Trophoblast cell (in vitro differentiated cells and primary cell): ENCODE results near the gene FAM117B.
A peak's percentile ranks its signal among the peaks of the same experiment; 100 is the strongest.

Source experiments
- DNase-seq, 2 donors: peaks; one replicate each; pipeline ENCODE4 v3.0.0-alpha.2; 2016
- H2AFZ ChIP-seq: 2 replicates; pipeline ENCODE4 v1.6.1; 2013; ENCODE audit warnings: low read length, moderate library complexity, mild to moderate bottlenecking; ENCODE audit not compliant: insufficient read depth, poor library complexity
- H2AK5ac ChIP-seq: 2 replicates; pipeline ENCODE4 v1.6.1; 2013; ENCODE audit warnings: mild to moderate bottlenecking, low read length
- H2BK120ac ChIP-seq: 2 replicates; pipeline ENCODE4 v1.6.1; 2013; ENCODE audit warnings: low read length, mild to moderate bottlenecking, moderate library complexity; ENCODE audit not compliant: insufficient read depth, poor library complexity
- H2BK12ac ChIP-seq: 2 replicates; pipeline ENCODE4 v1.6.1; 2013; ENCODE audit warnings: mild to moderate bottlenecking, low read length, moderate library complexity
- H2BK5ac ChIP-seq: 2 replicates; pipeline ENCODE4 v1.6.1; 2013; ENCODE audit warnings: low read length, low read depth, moderate library complexity, mild to moderate bottlenecking; ENCODE audit not compliant: poor library complexity
- H3K14ac ChIP-seq: 2 replicates; pipeline ENCODE4 v1.6.1; 2013; ENCODE audit warnings: mild to moderate bottlenecking, low read length
- H3K18ac ChIP-seq: 2 replicates; pipeline ENCODE4 v1.6.1; 2013; ENCODE audit warnings: mild to moderate bottlenecking, low read length
- H3K23ac ChIP-seq: 2 replicates; pipeline ENCODE4 v1.6.1; 2013; ENCODE audit warnings: low read length
- H3K27ac ChIP-seq: 2 replicates; pipeline ENCODE4 v1.5.1; 2013; ENCODE audit warnings: low read depth, mild to moderate bottlenecking, inconsistent platforms, low read length, moderate library complexity
- H3K27me3 ChIP-seq: 2 replicates; pipeline ENCODE4 v1.6.1; 2013; ENCODE audit warnings: inconsistent platforms, mild to moderate bottlenecking, low read length, moderate library complexity; ENCODE audit not compliant: insufficient read depth
- H3K36me3 ChIP-seq, 2 experiments: 1 replicate in 1 of 2; 2 replicates in 1 of 2; pipeline ENCODE4 v1.6.1; 2013; ENCODE audit warnings: low read length in 2 of 2, mild to moderate bottlenecking in 2 of 2, moderate library complexity in 1 of 2; ENCODE audit not compliant: insufficient read depth in 2 of 2, control insufficient read depth in 1 of 2
- H3K4ac ChIP-seq: 2 replicates; pipeline ENCODE4 v1.6.1; 2013; ENCODE audit warnings: low read depth, mild to moderate bottlenecking, low read length, moderate library complexity
- H3K4me1 ChIP-seq, 2 experiments: 1 replicate in 1 of 2; 2 replicates in 1 of 2; pipeline ENCODE4 v1.6.1; 2013; ENCODE audit warnings: low read length in 2 of 2, mild to moderate bottlenecking in 2 of 2, moderate library complexity in 1 of 2; ENCODE audit not compliant: insufficient read depth in 2 of 2, control insufficient read depth in 1 of 2
- H3K4me2 ChIP-seq: 2 replicates; pipeline ENCODE4 v1.6.1; 2013; ENCODE audit warnings: inconsistent platforms, mild to moderate bottlenecking, low read length, moderate library complexity
- H3K4me3 ChIP-seq: 2 replicates; pipeline ENCODE4 v1.5.1; 2013; ENCODE audit warnings: mild to moderate bottlenecking, low read depth, low read length, inconsistent platforms
- H3K79me1 ChIP-seq: one replicate; pipeline ENCODE4 v1.6.1; 2013; ENCODE audit warnings: low read length
- H3K79me2 ChIP-seq: 2 replicates; pipeline ENCODE4 v1.6.1; 2013; ENCODE audit warnings: low read length, mild to moderate bottlenecking; ENCODE audit not compliant: control insufficient read depth, insufficient read depth, poor library complexity
- H3K9ac ChIP-seq: 2 replicates; pipeline ENCODE4 v1.6.1; 2013; ENCODE audit warnings: mild to moderate bottlenecking, low read length
- H3K9me3 ChIP-seq: 2 replicates; pipeline ENCODE4 v1.6.1; 2013; ENCODE audit warnings: low read depth, mild to moderate bottlenecking, control low read depth, inconsistent platforms, low read length; ENCODE audit not compliant: insufficient read depth
- H4K12ac ChIP-seq: 2 replicates; pipeline ENCODE4 v1.6.1; 2013; ENCODE audit warnings: low read depth, mild to moderate bottlenecking, low read length, moderate library complexity
- H4K8ac ChIP-seq: 2 replicates; pipeline ENCODE4 v1.6.1; 2013; ENCODE audit warnings: low read depth, mild to moderate bottlenecking, low read length, moderate library complexity
- H4K91ac ChIP-seq: one replicate; pipeline ENCODE4 v1.6.1; 2013; ENCODE audit warnings: low read depth, mild to moderate bottlenecking, low read length, moderate library complexity
- WGBS: extraction: QIAGEN DNeasy Blood & Tissue Kit; methylation state at CpG from one replicate; pipeline ENCODE4 v1.1.7; 2013; ENCODE audit warnings: missing lambda C conversion rate; ENCODE audit not compliant: insufficient read length, insufficient coverage; ENCODE audit errors: extremely low coverage; 5-methylcytosine and 5-hydroxymethylcytosine counted together

The FAM117B gene

GRCh38 chr2:202762556-202762955 is 127.8 kb downstream of the FAM117B start:
- Histone ChIP-seq H3K79me1 (no peaks in the 10 kb centered on the region), H3K4me3 (no peak overlapping the region), H3K36me3 (peaks cover 0 to 2% of the 10 kb centered on the region in 2 experiments), H3K79me2 (no peaks in the 10 kb centered on the region), H4K12ac (no peak overlapping the region), H3K23ac (no peak overlapping the region), H2BK5ac (no peak overlapping the region), H3K4me1 (peaks cover 5 to 7% of the 10 kb centered on the region in 2 experiments), H3K27ac (no peak overlapping the region), H4K8ac (no peak overlapping the region), H2AK5ac (no peak overlapping the region), H3K4me2 (no peak overlapping the region), H3K9ac (no peak overlapping the region), H3K18ac (no peak overlapping the region), H3K27me3 (no peaks in the 10 kb centered on the region), H2BK12ac (no peak overlapping the region), H3K4ac (no peak overlapping the region), H3K14ac (no peak overlapping the region), H2BK120ac (no peak overlapping the region), H4K91ac (no peak overlapping the region), H3K9me3 (no peaks in the 10 kb centered on the region), H2AFZ (no peak overlapping the region)
- DNase-seq: no peak
- WGBS: no CpG with 5 or more reads among the region's 4 CpGs

GRCh38 chr2:202763916-202764315 is 129.1 kb downstream of the FAM117B start:
- no peak overlapping the region for H2AFZ ChIP-seq
- no peak overlapping the region for H2BK12ac ChIP-seq
- no peak overlapping the region for H3K4me2 ChIP-seq
- H3K18ac ChIP-seq: no peak overlapping the region
- no peaks in the 10 kb centered on the region for H3K9me3 ChIP-seq
- H3K27ac ChIP-seq: no peak overlapping the region
- H2AK5ac ChIP-seq: no peak overlapping the region
- H4K8ac ChIP-seq: no peak overlapping the region
- no peak overlapping the region for H4K12ac ChIP-seq
- H3K36me3 ChIP-seq: peaks cover 0 to 2% of the 10 kb centered on the region in 2 experiments
- no peak overlapping the region for H2BK120ac ChIP-seq
- no peaks in the 10 kb centered on the region for H3K79me2 ChIP-seq
- H4K91ac ChIP-seq: no peak overlapping the region
- H2BK5ac ChIP-seq: peak overlapping the region; percentile 40
- no peak for DNase-seq
- H3K4ac ChIP-seq: no peak overlapping the region
- no peak overlapping the region for H3K9ac ChIP-seq
- H3K79me1 ChIP-seq: no peaks in the 10 kb centered on the region
- WGBS: no CpG with 5 or more reads among the region's 1 CpG
- no peak overlapping the region for H3K4me3 ChIP-seq
- H3K23ac ChIP-seq: no peak overlapping the region
- H3K4me1 ChIP-seq: peaks cover 5 to 7% of the 10 kb centered on the region in 2 experiments
- no peak overlapping the region for H3K14ac ChIP-seq
- no peaks in the 10 kb centered on the region for H3K27me3 ChIP-seq

- Histone ChIP-seq H3K4me1 (peaks cover 4 to 5% of the 10 kb centered on the region in 2 experiments), H3K27ac (no peak overlapping the region), H3K14ac (no peak overlapping the region), H3K18ac (no peak overlapping the region), H3K9ac (no peak overlapping the region), H4K8ac (no peak overlapping the region), H3K9me3 (no peaks in the 10 kb centered on the region), H3K27me3 (no peaks in the 10 kb centered on the region), H4K12ac (no peak overlapping the region), H3K4me2 (no peak overlapping the region), H3K79me2 (no peaks in the 10 kb centered on the region), H3K79me1 (no peaks in the 10 kb centered on the region), H2BK12ac (no peak overlapping the region), H3K23ac (no peak overlapping the region), H3K36me3 (peaks cover 0 to 2% of the 10 kb centered on the region in 2 experiments), H2BK120ac (peak overlapping the region; percentile 29), H2BK5ac (peak overlapping the region; percentile 40), H4K91ac (no peak overlapping the region), H2AFZ (no peak overlapping the region), H3K4me3 (no peak overlapping the region), H3K4ac (no peak overlapping the region), H2AK5ac (no peak overlapping the region)
- no CpG with 5 or more reads among the region's 3 CpGs for WGBS
- DNase-seq: no peak
These were observed 130.2 kb downstream of the FAM117B start for GRCh38 chr2:202764991-202765390.

DNA sequence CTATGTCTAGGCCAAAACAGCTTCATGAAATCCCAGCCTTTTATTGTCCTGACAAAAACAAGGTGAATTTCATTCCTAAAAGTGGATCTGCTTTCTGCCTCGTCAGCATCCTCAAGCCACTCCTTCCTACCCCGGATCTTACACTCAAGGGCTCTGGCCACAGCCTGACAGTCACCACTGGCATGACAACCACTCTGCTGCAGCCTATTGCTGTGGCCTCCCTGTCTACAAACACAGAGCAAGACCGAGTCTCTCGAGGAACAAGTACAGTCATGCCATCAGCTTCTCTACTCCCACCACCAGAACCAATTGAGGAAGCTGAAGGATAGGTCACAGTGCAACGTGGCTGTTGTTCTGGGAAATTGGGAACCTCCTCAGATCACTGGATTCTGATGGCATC is 130.7 kb downstream of the FAM117B start:
- Histone ChIP-seq H3K9ac (no peak overlapping the region), H3K4me2 (no peak overlapping the region)

More for the DNA sequence above, 130.7 kb downstream of the FAM117B start:
- Histone ChIP-seq H2AK5ac (no peak overlapping the region), H4K91ac (peak overlapping the region; percentile 7), H3K23ac (no peak overlapping the region), H3K27me3 (no peaks in the 10 kb centered on the region), H2AFZ (no peak overlapping the region), H3K4ac (no peak overlapping the region), H4K12ac (no peak overlapping the region), H3K4me3 (no peak overlapping the region), H3K36me3 (peaks cover 0 to 4% of the 10 kb centered on the region in 2 experiments), H3K9me3 (no peaks in the 10 kb centered on the region), H3K18ac (no peak overlapping the region), H2BK5ac (no peak overlapping the region), H3K4me1 (peaks cover 4 to 5% of the 10 kb centered on the region in 2 experiments), H3K79me2 (no peaks in the 10 kb centered on the region), H3K14ac (no peak overlapping the region), H3K79me1 (no peaks in the 10 kb centered on the region), H3K27ac (peak overlapping the region; percentile 7), H2BK12ac (no peak overlapping the region), H4K8ac (no peak overlapping the region), H2BK120ac (no peak overlapping the region)
- WGBS: no CpG with 5 or more reads among the region's 5 CpGs
- DNase-seq: no peak
